Parathyroid adenoma (tissue), 2 donors: ENCODE measurements around the gene MCCC2.
"Not testable (repeated sequence)": the region's sequence is repeated elsewhere in the genome, so short reads cannot be mapped to it uniquely, and the experiment has no call there.

ENCODE experiments used
- H2AFZ ChIP-seq: fragments of 300-600 bp; sonication (generic); one replicate; pipeline ENCODE4 v1.7.0; 2017; ENCODE audit warnings: antibody characterized with exemption, mild to moderate bottlenecking
- H3K27ac ChIP-seq: fragments of 300-600 bp; sonication (generic); one replicate; pipeline ENCODE4 v1.7.0; 2017
- H3K27me3 ChIP-seq: fragments of 300-600 bp; sonication (generic); one replicate; pipeline ENCODE4 v1.7.0; 2017; ENCODE audit warnings: low read length; ENCODE audit not compliant: control insufficient read depth, insufficient read depth
- H3K36me3 ChIP-seq: fragments of 300-600 bp; sonication (generic); one replicate; pipeline ENCODE4 v1.7.0; 2017; ENCODE audit warnings: low read length; ENCODE audit not compliant: control insufficient read depth, insufficient read depth
- H3K4me1 ChIP-seq: fragments of 300-600 bp; sonication (generic); one replicate; pipeline ENCODE4 v1.7.0; 2017; ENCODE audit warnings: control low read depth
- H3K4me2 ChIP-seq: fragments of 300-600 bp; sonication (generic); one replicate; pipeline ENCODE4 v1.7.0; 2017; ENCODE audit warnings: low read length
- H3K4me3 ChIP-seq: fragments of 300-600 bp; sonication (generic); one replicate; pipeline ENCODE4 v1.7.0; 2017; ENCODE audit warnings: low read depth, low read length
- H3K79me2 ChIP-seq: fragments of 300-600 bp; sonication (generic); one replicate; pipeline ENCODE4 v1.7.0; 2017; ENCODE audit warnings: control low read depth
- H3K9ac ChIP-seq: fragments of 300-600 bp; sonication (generic); one replicate; pipeline ENCODE4 v1.7.0; 2017; ENCODE audit warnings: mild to moderate bottlenecking
- H3K9me3 ChIP-seq: fragments of 300-600 bp; sonication (generic); one replicate; pipeline ENCODE4 v1.7.0; 2017; ENCODE audit warnings: low read length; ENCODE audit not compliant: control insufficient read depth
- CTCF ChIP-seq: fragments of 300-600 bp; sonication (generic); IDR thresholded peaks from one replicate; pipeline ENCODE4 v1.7.0; 2017; ENCODE audit warnings: antibody characterized with exemption, mild to moderate bottlenecking
- donor health status: primary hyperparathyroidism.

Gene MCCC2

GRCh38 chr5:71601222-71602026 is 14.3 kb downstream of the MCCC2 start:
- H3K36me3 ChIP-seq, result no peaks in the 10 kb centered on the region
- H3K27me3 ChIP-seq, result no peaks in the 10 kb centered on the region
- H3K79me2 ChIP-seq, result no peaks in the 10 kb centered on the region
- no peak overlapping the region for H3K27ac ChIP-seq
- H3K4me2 ChIP-seq, result no peak overlapping the region
- H3K4me3 ChIP-seq, result no peak overlapping the region
- H3K9me3 ChIP-seq, result no peaks in the 10 kb centered on the region
- no peaks in the 10 kb centered on the region for H3K4me1 ChIP-seq
- H3K9ac ChIP-seq, result no peak overlapping the region
- TF ChIP-seq CTCF, result peak; percentile 58
- H2AFZ ChIP-seq, result no peak overlapping the region

- not testable (repeated sequence) for H3K9ac ChIP-seq, H3K4me1 ChIP-seq, H3K79me2 ChIP-seq, H3K27me3 ChIP-seq, H3K4me2 ChIP-seq, H3K9me3 ChIP-seq, H3K4me3 ChIP-seq, H3K27ac ChIP-seq, H3K36me3 ChIP-seq, H2AFZ ChIP-seq
These were observed 22.8 kb downstream of the MCCC2 start for GRCh38 chr5:71609916-71610315.

- Histone ChIP-seq H3K27me3 (no peaks in the 10 kb centered on the region), H3K27ac (no peak overlapping the region), H3K9me3 (no peaks in the 10 kb centered on the region), H3K4me1 (no peaks in the 10 kb centered on the region), H3K36me3 (no peaks in the 10 kb centered on the region), H2AFZ (no peak overlapping the region), H3K4me2 (no peak overlapping the region), H3K79me2 (peaks cover 8% of the 10 kb centered on the region), H3K9ac (no peak overlapping the region), H3K4me3 (no peak overlapping the region)
- no peak for TF ChIP-seq CTCF
These were observed 28.7 kb downstream of the MCCC2 start for GRCh38 chr5:71615809-71616208.

GRCh38 chr5:71620630-71621029 is 33.5 kb downstream of the MCCC2 start:
- Histone ChIP-seq H3K4me2 (no peak overlapping the region), H3K9ac (no peak overlapping the region), H3K27me3 (no peaks in the 10 kb centered on the region), H3K4me1 (no peaks in the 10 kb centered on the region), H3K9me3 (no peaks in the 10 kb centered on the region), H3K27ac (no peak overlapping the region), H3K4me3 (no peak overlapping the region), H2AFZ (no peak overlapping the region), H3K79me2 (peaks cover 3% of the 10 kb centered on the region), H3K36me3 (no peaks in the 10 kb centered on the region)
- TF ChIP-seq CTCF, result no peak

GRCh38 chr5:71621268-71621667 is 34.1 kb downstream of the MCCC2 start:
- no peak overlapping the region for H3K4me3 ChIP-seq
- H3K4me1 ChIP-seq, result no peaks in the 10 kb centered on the region
- H3K27ac ChIP-seq, result no peak overlapping the region
- H2AFZ ChIP-seq, result no peak overlapping the region
- no peaks in the 10 kb centered on the region for H3K9me3 ChIP-seq
- TF ChIP-seq CTCF, result no peak
- H3K27me3 ChIP-seq, result no peaks in the 10 kb centered on the region
- no peaks in the 10 kb centered on the region for H3K79me2 ChIP-seq
- H3K36me3 ChIP-seq, result no peaks in the 10 kb centered on the region
- no peak overlapping the region for H3K4me2 ChIP-seq
- H3K9ac ChIP-seq, result no peak overlapping the region
